ENCODE results near the gene CAPN12. TPM values are rescaled to one million over a fixed set of nuclear protein-coding genes. Genes with fewer than 3 reads are reported as not detected.

Gene CAPN12
- total RNA-seq, 1 experiment from 2014 or later, result 0.69 TPM

DNA sequence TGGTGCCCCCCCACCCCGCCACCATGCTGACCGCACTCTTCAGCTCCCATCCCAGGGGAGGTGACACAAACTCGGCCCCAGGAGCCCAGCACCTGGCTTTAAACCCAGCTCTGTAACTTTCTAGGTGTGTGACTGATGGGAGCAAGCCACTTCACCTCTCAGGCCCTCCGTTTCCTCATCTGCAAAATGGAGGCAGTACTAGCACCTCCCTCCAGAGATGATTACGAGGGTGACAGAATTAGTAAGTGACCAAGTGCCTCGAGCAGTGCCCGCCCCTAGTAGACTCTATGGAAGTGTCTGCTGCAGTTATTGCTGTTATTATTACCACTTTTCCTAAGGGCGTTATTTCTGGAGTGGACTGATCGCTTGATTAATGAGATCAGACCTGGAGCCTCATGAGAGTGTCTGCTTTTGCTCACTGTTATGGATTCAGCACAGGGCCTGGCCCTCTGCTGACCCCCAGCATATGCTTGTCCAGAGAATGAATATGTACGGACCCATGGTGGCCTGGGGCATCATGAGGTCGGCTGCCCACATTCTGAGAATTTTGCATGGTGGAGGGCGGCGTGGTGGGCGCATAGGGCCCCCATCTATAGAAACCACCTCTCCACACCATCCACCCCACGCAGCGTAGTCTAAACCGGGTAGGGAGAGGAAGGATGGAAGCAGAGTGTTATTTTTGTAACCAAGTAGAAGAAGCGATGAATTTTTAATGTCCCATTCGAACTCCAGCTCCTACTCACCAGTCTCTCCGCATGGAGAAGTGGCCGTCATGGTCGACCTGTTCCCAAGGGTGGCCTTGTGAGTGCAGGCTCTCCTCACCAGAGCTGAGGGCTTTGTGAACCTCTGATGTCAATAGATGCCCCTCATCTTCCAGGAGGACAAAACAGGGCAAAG is 48.2 kb downstream of the CAPN12 start:
- ChIA-PET POLR2A (ENCODE audit: low non-redundant PET) (no interaction called here), CTCF (no interaction called here)
- Histone ChIP-seq H3K4me3 (ENCODE audit: low read depth, low read length, poor library complexity, severe bottlenecking) (no peak overlapping the region), H3K27me3 (replicated peaks; ENCODE audit: insufficient read depth, low read depth, low read length, poor library complexity) (no peaks in the 10 kb centered on the region), H3K4me1 (ENCODE audit: insufficient read depth, low read length, poor library complexity, severe bottlenecking) (peaks cover 16% of the 10 kb centered on the region), H3K36me3 (ENCODE audit: insufficient read depth, low read length, poor library complexity, severe bottlenecking) (peaks cover 6% of the 10 kb centered on the region), H3K27ac (ENCODE audit: low read depth, low read length, poor library complexity, severe bottlenecking) (no peak overlapping the region), H3K9me3 (ENCODE audit: low read depth, low read length, poor library complexity, severe bottlenecking) (no peaks in the 10 kb centered on the region)
- intact Hi-C loops (cut with micrococcal nuclease; ENCODE audit: unreplicated experiment), result no loop called here
- DNase-seq (ENCODE audit: low spot score), result no peak
- TF ChIP-seq CTCF (conservative IDR thresholded peaks at IDR 0.05; ENCODE audit: low read depth, low read length) (no peak), EZH2 (IDR thresholded peaks at IDR 0.05; ENCODE audit: borderline replicate concordance, low read depth, low read length, poor library complexity, severe bottlenecking) (no peak)
- no TSS peak for BruUV-seq (replicated peaks)

DNA sequence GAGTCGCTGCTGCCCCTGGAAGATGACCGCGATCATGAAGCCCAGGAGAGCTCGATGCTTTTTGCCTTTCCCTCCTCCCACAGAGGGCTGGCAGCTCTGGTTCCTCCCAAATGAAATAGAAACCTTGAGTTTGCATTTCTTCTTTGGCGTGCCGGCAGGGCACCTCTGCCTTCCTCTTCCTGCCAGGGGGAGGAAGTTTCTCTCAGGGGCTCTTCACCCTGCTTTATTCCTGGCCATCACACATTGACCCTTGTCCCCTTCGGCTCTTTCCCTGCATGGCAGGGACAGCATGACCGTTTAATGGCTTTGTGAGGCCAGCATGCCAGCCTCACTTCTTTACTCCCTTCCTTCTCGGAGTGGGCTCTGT is 49.0 kb downstream of the CAPN12 start:
- Histone ChIP-seq H3K9me3 (ENCODE audit: low read depth, low read length, poor library complexity, severe bottlenecking) (no peaks in the 10 kb centered on the region), H3K36me3 (ENCODE audit: insufficient read depth, low read length, poor library complexity, severe bottlenecking) (peaks cover 3% of the 10 kb centered on the region), H3K4me1 (ENCODE audit: insufficient read depth, low read length, poor library complexity, severe bottlenecking) (peaks cover 19% of the 10 kb centered on the region), H3K27ac (ENCODE audit: low read depth, low read length, poor library complexity, severe bottlenecking) (peak overlapping the region; percentile 30), H3K27me3 (replicated peaks; ENCODE audit: insufficient read depth, low read depth, low read length, poor library complexity) (no peaks in the 10 kb centered on the region), H3K4me3 (ENCODE audit: low read depth, low read length, poor library complexity, severe bottlenecking) (no peak overlapping the region)
- BruUV-seq (replicated peaks), result no TSS peak
- intact Hi-C loops (cut with micrococcal nuclease; ENCODE audit: unreplicated experiment), result no loop called here
- POLR2A ChIA-PET (ENCODE audit: low non-redundant PET), result no interaction called here
- no peak for DNase-seq (ENCODE audit: low spot score)
- TF ChIP-seq EZH2 (IDR thresholded peaks at IDR 0.05; ENCODE audit: borderline replicate concordance, low read depth, low read length, poor library complexity, severe bottlenecking) (no peak), CTCF (conservative IDR thresholded peaks at IDR 0.05; ENCODE audit: low read depth, low read length) (no peak)
- CTCF ChIA-PET, result no interaction called here

DNA sequence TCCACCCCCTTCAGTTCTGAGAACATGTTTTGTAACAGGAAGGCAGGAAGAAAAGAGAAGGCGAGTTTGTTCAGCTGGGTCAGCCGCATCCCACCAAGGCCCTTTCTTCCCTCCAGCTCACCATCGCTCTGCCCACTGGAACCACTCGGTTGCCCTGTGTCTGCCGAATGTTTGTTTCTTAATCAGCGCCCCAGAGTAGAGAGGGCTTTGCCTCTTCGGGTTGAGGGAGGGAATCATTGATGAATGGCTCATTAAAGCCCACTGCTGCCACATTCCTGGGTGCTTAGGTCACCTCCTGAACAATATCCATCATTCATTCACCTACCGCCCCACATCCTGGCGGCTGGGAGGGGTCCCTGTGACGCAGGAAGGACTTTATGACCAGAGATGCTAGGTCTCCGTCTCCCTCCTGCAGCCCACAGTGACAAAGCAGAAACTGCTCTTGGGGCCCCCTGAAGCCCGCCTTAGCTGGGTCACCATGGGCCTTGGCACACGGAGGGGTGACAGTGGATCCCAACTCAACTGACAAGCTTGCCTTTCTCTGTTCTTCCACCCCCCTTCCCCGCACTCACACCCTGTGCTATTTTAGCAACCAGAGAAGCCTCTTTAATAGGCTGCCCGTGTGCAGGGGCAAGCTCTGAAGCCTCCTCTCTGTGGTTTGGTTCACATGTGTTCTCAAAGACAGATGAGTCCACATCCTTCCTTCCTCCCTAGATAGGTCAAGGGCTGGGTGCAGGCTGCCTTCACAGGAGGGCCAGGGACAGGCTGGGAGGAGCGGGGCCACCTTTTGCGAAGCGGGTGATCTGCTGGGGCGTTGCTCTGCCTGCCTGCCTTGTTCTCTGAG is 50.7 kb downstream of the CAPN12 start:
- Histone ChIP-seq H3K9me3 (ENCODE audit: low read depth, low read length, poor library complexity, severe bottlenecking) (no peaks in the 10 kb centered on the region), H3K27me3 (replicated peaks; ENCODE audit: insufficient read depth, low read depth, low read length, poor library complexity) (no peaks in the 10 kb centered on the region), H3K36me3 (ENCODE audit: insufficient read depth, low read length, poor library complexity, severe bottlenecking) (peaks cover 3% of the 10 kb centered on the region), H3K27ac (ENCODE audit: low read depth, low read length, poor library complexity, severe bottlenecking) (peak overlapping the region; percentile 62), H3K4me3 (ENCODE audit: low read depth, low read length, poor library complexity, severe bottlenecking) (no peak overlapping the region), H3K4me1 (ENCODE audit: insufficient read depth, low read length, poor library complexity, severe bottlenecking) (peaks cover 19% of the 10 kb centered on the region)
- POLR2A ChIA-PET (ENCODE audit: low non-redundant PET), result interaction anchor here (0.5 to 0.6 kb wide), 3 partner anchors 37 to 283 kb away, joined by 4 to 6 read pairs (median 4); no protein-coding TSS in a partner anchor
- no TSS peak for BruUV-seq (replicated peaks)
- intact Hi-C loops (cut with micrococcal nuclease; ENCODE audit: unreplicated experiment), result no loop called here
- no peak for TF ChIP-seq EZH2 (IDR thresholded peaks at IDR 0.05; ENCODE audit: borderline replicate concordance, low read depth, low read length, poor library complexity, severe bottlenecking)
- TF ChIP-seq CTCF (conservative IDR thresholded peaks at IDR 0.05; ENCODE audit: low read depth, low read length), result no peak
- CTCF ChIA-PET, result no interaction called here
- DNase-seq (ENCODE audit: low spot score), result peak; percentile 77
